NCI-H345 (cell line): ENCODE results near the gene SUSD1.

Source experiments
- DNase-seq: peaks from one replicate; lab custom pipeline; 2025; lab: John Stamatoyannopoulos, UW

The SUSD1 gene

DNA sequence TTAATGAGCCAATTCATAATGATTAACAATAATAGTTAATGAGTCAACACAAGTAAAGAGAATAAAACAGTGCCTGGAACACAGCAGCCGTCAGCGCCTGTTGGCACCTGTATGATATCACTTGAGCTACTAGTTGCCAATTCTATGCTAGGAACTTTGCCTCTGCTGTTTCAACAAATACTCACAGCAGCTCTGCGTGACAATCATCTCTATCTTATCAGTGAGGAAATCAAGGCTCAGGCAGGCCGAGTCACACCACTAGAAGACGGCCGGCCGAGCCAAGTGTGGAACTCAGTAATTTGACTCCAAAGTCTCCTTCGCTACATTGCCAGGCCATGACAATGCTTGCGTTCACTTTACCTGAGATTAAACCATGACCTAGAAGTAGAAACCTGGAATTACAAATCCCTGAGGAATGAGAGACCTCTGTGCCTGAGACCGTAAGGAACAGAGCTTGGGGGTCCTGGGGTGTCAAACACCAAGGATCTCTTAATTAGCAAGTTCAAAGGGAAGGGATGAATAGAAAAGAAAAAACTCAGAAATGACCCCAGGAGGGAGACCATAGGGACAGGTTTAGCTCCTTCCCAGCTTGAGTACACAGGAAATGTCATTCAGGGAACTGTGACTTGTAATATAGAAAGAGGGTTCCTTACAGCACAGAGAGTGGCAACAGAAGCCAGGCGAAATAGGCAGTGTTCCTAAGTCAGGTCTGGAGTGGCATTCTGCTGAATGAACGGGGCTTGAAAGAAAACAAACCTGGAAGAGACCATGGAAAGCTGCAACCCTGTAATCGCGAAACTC lies 109.1 kb downstream of the SUSD1 start:
- no peak for DNase-seq

DNA sequence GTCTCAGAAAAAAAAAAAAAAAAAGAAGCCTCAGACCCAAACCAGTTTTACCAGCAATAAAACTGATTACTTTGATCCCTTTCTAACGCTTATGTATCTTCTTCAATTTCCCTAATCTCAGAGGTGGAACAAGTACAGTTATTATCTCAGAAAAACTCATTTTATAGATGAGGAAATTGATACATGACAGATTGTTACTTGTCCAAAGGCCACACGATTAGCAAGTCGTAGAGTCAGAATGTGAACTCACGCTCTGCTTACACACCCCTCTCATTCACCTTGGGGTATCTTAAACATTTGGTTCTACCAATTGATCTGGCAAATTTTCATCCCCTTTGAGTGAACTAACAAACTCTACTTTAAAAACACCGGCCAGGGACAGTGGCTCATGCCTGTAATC lies 110.2 kb downstream of the SUSD1 start:
- no peak for DNase-seq

DNA sequence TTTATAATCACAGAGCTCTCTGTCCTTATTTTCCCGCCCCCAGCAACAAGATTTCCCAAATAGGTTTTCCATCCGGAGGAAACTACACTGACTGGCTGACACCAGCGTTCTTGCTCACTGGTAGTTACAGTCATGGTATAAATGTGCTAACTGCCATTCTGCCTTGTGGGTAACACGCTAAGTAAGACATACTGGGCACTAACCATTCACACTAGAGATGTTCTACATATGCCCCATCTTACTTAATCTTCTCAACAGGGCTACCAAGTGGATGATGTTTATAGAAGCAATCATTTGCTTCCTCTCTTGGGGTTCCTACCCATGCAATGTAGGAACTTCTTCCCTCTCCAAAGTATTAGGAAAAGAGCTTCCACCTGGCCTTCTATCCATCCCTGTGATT lies 111.5 kb downstream of the SUSD1 start:
- no peak for DNase-seq

DNA sequence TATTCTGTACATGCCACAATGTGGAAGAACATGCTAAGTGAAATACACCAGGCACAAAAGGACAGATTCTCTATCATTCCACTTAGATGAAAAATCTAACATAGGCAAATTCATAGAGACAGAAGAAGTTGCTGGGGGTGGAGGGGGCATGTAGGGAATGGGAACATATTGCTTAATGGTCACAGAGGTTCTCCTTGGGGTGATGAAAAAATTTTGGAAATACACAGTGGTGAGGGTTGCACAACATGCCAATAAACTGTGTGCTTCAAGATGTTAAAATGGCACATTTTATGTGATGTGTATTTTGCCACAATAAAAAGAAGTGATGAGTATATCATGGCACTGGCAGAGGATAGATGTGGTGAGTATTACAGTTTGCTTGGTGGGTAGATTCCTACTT lies 111.9 kb downstream of the SUSD1 start:
- no peak for DNase-seq

DNA sequence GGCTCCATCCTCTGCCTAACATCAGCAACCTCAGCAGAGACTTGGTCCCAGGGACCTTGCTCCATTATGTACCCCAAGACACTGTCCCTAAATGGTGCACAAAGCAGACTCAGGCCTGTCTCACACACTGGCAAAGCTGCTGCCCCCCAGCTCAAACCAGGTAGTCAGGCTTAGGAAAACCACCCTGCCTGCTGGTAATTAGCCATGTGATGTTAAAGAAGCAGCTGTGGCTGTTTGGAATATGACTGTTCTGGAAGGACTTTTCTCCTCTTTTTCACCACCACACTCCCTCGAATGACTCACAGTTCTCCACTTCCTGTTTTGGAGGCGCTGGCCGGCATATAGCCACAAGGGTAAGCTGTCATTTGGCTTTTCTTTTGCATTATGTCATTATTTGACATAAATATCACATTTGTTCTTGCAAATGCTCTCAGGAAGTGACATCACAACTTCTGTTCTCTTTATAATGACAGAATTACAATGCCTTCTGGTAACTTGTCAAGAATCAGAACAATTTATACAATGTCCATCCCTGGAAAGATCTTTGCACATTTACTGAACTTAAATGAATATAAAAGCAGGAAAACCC lies 113.9 kb downstream of the SUSD1 start:
- no peak for DNase-seq

DNA sequence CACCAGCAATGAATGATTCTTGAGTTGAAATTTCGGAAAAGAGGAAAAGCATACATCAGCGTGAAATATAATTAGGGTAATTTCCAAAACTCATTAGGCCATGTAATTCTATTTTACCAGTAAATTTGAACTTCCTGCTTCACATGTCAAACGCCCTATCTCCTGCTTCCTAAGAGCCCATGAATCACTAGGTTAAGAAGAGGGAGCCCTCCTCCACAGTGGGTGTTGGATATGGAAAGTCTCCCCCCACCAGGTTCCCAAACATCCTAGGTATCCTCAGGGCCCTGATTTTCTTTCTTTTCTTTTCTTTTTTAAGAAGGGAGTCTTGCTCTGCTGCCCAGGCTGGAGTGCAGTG lies 115.2 kb downstream of the SUSD1 start:
- DNase-seq = no peak

DNA sequence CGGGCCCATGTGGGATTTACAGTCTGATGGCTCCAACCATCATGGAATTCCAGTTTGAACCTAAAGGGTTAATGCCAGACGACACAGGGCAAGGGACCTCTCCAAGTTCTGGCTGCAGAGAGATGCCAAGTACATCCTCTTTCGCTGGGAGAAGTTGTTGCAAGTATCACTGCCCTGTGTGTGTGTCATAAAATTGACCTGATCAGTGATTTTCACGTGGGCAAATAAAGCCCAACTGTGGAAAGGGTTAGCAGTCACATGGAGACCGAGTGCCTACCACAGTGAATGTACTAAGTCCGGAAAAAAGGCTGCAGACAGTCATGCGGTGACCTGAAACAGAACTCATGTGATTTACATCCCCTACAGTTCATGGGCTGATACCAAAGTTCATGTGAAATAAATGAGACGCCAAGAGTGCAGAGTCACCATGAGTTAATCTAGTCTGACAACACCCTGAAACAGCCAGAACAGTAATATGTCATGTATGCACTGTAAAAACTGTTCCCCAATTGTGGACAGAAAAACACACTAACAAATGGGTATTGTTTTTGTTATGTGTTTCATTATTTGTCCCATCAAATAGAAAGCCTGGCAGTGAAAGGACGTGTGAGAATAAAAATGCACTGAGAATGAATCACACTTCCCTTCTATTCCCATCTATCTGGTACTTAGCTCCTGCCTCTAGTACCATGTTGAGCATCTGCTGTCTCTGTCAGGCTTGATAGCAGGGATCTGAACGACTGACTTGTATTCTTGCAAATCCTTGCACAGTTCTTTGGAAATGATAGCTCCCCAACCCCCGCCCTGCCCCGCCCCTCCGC lies 115.7 kb downstream of the SUSD1 start:
- DNase-seq = no peak

DNA sequence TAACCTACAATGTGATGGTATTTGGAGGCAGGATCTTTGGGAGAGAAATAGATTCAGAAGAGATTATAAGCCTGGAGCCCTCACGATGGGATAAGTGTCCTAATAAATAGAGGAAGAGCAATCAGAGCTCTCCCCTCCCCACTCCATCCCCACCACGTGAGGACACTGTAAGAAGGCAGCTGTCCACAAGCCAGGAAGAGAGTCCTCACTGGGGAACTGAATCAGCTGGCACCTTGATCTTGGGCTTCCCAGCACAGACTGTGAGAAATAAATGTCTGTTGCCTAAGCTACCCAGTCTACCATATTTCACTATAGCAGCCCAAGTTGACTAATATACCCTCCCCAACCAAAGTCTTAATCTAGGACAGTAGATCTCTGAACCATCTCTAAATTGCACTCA lies 118.1 kb downstream of the SUSD1 start:
- DNase-seq = no peak

DNA sequence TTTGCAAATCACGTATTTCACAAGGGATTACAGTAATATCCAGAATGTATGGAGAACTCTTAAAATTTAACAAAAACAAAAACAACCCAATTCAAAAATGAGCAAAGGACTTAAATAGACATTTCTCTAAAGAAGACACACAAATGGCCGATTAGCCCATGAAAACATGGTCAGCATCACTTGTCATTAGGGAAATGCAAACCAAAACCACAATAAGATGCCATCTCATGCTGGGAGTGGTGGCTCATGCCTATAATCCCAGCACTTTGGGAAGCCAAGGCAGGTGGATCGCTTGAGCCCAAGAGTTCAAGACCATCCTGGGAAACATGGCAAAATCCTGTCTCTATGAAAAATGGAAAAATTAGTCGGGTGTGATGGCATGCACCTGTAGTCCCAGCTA lies 120.2 kb downstream of the SUSD1 start:
- DNase-seq = no peak

DNA sequence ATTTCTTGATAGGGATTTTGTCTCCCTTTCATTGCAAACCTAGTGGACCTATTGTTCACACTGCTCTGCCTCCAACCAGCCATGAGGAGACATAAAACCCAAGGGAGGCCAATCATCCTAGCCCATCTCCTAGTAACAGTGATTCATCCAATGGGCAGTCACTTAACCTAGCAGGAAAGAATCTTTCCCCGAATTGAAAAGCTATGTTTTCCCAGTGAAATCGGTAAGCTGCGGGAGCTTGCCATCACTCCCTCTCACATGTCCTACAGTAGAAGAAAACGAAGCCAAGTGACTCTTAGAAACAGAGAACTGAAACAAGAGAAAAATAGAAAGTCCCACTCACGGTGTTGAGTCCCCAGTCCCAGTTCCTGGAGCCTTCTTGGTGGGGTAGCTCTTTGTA lies 123.3 kb downstream of the SUSD1 start:
- DNase-seq = no peak

DNA sequence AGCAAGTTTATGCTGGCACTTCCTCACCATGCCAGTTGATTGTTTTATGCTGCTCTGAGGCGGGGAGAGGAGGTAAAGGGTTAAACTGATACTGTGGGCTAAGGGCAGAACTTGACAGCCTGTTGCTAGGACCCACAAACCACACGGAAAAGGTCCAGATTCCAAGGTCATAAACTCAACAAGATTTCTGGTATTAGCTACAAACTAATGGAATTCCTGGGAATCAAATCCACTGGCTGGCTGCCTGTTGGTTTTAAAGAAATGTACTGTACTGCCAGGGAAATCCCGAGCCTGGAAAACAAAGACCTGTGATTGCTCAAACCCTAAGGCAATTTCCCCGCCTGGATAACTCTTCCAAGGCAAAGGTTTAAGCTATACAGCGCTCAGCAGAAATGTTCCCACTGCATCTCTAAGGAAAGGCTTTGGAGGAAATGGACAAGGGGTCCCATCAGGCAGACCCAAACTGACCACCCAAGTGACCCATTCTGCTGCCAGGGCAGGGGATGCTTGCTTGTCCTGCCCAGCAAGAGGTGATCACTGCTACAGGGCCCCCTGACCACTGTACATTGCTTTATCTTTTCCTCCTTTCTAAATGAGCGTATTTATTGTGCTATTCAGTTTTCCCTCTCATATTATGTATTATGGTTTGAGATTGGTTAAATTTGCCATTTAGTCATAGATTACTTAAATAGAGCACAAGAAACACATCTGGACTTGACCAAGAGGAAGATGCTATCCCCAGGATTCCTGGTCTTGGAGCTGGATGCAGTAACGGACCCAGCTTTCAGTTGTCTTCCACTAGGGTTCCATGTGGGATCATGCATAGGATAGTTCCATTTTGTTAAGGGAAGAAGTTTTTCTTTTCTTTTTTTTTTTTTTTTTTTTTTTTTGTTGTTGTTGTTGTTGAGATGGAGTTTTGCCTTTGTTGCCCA lies 124.3 kb downstream of the SUSD1 start:
- no peak for DNase-seq

DNA sequence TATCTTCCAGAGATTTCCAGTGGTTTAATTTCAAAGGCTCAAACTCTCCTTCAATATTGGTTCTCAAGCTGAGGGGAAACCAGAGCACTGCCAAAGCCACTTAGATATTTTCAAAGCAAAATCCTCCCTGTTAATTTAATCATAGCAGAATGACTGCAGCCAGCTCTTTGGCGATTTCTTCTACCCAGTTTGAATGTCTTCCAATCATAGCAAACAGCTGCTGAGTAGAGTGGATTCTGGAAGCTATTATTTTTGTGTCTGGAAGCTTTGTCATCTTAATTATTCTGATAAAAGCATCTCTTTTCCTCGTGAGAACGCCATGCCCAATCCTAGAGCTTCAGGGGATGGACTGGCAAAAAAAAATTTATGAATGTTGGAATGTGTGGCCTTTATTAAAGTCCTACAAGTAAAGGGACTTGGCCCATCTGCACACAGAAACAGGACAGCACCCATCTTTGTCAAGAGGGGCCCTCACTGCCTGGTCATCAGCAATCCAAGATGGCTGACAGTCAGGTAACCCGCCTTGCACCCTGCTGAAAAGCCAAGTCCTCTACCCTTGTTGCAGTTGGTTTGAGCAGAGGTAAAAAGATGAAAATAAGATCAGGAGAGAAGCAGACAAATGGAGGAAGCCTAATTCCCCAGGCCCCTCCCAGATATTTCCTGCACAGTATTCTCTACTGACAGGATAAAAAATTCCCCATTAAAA lies 125.1 kb downstream of the SUSD1 start:
- no peak for DNase-seq

DNA sequence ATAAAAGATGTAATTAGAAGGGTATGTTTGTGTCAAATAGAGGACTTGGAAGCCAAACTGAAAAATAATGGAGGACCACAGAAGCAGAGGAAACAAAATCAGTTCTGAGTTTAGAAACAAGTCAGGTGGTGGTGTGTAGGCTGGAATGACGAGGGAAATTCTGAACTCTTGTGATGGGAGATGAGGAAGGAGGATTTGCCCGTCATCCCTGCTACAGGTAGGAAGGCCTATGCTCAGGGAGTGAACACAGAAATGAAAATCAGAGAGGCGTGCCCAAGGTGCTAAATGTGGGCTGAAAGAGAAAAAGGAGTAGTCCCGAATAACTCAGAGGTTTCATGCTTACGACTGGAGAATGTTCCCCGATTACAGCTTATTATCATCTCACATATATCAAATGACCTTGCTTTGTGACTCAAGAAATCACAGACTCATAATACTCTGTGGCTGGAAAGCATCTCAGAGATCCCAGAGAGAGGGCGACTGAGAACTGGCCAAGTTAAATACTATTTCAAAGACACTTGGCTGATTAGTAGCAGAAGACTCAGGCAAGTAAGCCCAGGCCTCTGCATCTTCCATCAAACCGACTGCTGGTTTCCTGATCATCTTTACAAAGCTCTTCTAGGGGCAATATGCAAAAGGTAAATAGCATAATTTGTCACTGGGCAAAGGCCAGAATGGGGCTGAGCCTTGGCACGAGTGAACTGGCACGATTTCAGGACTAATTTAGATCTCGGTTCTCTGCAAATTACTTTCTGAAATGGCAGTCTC lies 126.0 kb downstream of the SUSD1 start:
- DNase-seq = no peak

DNA sequence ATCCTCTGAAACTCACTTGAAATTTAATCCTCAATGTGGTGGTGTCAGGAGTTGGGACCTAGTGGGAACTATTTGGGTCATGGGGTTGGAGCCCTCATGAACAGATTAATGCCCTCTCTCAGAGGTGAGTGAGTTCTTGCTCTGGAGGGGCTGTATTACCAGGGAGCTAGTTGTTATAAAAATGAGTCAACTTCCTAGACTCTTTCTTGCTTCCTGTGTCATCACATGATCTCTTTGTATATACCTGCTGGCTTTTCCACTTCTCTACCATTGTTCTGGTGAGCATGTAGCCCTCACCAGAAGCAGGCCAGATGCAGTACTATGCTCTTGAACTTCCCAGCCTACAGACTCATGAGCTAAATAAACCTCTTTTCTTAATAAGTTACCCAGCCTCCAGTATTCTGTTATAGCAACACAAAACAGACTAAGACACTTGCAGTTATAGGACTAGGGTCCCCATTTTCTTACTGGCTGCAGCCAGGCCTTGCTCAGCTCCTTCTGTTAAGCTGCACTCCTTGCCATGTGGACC lies 127.5 kb downstream of the SUSD1 start:
- no peak for DNase-seq

DNA sequence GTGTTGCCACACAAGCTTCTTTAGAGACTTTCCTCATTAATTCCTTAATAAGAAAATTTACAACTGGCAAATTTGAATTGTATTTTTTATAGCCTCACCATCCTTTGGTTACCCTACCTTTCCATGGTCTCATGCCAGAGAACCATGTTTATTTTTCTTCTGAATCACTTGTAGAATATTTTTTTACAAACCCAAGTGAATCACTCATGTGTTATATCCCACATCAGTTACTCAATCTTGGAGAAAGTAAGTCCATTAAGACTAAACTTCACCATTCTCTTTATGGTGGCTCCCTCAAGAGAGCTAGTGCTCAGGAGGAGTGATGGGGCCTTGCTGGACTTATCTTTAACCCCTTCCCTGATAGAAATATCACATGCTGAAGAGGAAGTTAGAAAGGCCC lies 128.9 kb downstream of the SUSD1 start:
- DNase-seq = no peak

DNA sequence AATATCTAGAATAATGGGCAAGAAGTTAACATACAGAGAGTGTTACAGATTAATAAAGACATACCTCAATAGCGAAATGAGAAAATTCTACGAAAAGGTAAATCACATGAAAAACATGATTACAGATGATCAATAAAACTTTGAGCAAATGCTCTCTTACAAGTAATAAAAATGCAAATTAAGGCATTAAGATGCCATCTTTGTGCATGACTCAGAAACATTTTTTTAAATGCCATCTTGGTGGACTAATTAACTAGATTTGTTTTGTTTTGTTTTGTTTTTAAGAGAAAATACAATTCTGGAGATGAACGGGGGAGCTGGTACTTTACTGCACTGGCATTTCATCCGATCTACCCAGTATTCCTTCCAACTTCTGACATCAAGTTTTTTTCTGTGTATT lies 130.2 kb downstream of the SUSD1 start:
- DNase-seq = no peak

DNA sequence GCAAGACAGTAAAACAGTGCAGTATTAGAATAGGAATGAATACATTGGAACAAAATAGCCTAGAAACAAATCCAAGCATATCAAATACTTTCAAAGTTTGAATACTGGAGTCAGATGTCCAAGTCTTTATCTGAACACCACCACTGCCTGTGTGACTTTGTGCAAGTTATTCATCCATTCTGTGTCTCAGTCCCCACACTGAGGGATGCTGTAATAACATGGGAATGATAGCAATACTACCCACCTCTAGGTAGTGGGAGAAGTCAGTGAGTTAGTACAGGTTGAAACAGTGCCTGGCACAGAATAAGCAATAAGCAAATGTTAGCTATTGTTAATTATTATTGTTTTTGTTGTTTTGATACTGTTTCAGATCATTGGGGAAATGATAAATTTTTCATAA lies 130.9 kb downstream of the SUSD1 start:
- no peak for DNase-seq

DNA sequence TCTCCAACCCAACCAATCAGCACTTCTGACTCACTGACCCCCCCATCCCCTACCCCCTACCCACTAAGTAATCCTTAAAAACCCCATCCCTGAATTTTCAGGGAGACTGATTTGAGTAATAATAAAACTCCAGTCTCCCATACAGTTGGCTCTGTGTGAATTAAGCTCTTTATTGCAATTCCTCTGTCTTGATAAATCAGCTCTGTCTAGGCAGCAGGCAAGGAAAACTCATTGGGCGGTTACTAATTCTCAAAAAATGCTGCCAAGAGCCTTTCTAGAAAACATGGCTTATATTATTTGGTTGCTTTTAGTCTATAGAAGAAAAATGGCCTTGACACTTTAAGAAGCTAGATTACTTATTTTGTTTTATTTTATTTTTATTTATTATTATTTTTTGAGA lies 131.7 kb downstream of the SUSD1 start:
- DNase-seq = no peak

DNA sequence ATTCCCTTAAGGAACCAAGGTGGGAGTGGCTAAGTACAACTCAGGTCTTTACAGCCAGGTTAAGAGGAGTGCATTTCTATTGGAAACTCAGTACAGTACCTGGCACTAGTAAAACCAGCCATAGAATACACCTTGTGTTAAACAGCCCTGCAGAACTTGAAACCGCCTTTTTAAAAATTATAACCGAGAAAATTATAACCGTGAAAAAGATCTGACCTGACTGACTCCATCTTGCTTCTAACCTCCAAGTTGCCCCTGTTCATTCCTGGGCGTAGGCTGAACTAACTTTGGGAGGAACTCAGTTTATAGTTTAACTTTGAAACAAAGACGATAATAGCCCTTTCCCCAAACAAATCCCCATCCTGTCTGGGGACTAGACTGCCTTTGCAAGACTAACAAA lies 132.3 kb downstream of the SUSD1 start:
- DNase-seq = no peak

DNA sequence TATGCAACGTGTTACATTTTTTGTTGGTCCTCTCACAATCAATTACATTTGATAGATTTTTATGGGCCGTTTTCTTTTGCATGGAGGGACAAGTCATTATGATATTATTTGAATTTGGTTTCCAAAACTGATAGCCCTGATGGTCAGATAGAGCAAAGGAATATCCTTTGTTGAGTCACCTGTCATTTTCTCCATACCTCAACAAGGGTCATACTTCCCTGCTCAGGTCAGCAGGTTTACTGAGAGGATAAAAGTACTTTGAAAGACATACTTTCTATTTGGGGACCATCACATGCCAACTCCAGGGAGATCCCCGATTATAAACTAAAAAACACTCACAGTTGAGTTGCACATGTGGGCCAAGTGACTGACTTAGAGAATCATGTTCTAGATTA lies 132.9 kb downstream of the SUSD1 start:
- DNase-seq = no peak
